SH-SY5Y (cell line): ENCODE results near the gene PRSS21.

ENCODE experiments used
- GATA2 ChIP-seq: IDR thresholded peaks from 2 replicates; pipeline ENCODE4 v1.6.1; 2011; ENCODE audit warnings: mild to moderate bottlenecking, low read depth, low read length
- GATA3 ChIP-seq: IDR thresholded peaks from 2 replicates; pipeline ENCODE4 v1.6.1; 2011; ENCODE audit warnings: low read depth, mild to moderate bottlenecking, low read length, moderate library complexity

The PRSS21 gene

DNA sequence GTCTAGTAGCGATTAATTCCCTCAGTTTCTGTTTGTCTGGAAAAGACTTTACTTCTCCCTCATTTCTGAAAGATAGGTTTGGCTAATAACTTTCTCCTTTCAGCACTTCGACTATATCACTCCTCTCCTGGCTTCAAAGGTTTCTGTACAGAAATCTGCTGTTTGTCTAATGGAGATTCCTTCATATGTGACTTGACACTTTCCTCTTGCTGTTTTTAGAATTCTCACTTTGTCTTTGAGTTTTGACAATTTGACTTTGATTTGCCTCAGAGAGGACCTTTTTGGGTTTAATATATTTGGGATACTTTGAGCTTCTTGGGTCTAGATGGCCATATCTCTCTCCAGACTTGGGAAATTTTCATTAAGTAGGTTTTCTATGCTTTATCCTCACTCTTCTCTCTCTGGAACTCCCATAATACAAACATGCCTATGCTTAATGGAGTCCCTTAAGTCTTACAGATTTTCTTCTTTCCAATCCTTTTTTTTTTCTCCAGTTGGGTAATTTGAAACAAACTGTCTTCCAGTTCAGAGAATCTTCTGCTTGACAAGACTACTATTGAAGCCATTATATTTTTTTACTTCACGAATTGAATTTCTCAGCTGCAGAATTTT is 7.8 kb upstream of the PRSS21 start:
- no peak for TF ChIP-seq GATA3
- TF ChIP-seq GATA2, result no peak

GRCh38 chr16:2810651-2811050 is 6.4 kb upstream of the PRSS21 start:
- TF ChIP-seq GATA3 (no peak), GATA2 (no peak)

DNA sequence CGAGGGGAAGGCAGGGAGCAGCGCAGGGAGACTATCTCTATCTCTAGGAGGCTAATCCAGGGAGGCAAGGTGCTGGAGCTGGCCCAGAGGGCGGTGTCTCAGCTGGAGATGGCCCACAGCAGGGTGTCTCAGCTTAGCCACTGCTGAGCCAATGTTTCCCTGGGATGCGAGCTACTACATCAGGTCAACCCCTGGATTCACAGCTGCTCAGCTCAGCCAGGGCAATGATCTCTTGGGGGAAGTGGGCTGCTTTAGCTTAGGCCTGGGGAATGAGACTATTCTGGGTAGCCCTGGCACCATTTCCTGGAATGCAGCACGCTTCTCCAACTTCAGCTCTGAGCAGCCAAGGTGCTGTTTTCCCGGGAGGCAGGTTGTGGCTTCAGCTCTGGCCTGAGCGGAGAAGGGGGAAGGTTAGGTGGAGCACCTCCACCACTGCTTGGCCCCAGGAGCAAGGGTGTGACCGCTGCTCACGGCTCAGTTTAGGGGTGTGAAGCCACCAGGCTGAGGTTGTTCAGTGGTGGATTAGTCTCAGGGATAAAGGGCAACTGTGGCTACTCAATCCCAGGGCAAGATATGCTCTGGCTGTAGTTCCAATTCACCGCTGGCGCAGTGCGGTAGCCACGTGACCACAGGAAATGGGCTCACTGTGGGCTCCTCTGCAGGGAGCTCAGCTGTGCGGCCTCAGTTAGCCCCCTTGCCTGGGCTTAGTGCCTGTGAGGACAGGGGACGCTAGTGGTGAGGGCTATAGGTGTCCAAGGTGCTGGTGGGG is 5.2 kb upstream of the PRSS21 start:
- TF ChIP-seq GATA2 (no peak), GATA3 (no peak)

GRCh38 chr16:2813771-2814221 is 3.2 kb upstream of the PRSS21 start:
- TF ChIP-seq GATA3 (no peak), GATA2 (no peak)

- TF ChIP-seq GATA2, result no peak
- no peak for TF ChIP-seq GATA3
Measured at GRCh38 chr16:2814551-2815298, 2.3 kb upstream of the PRSS21 start.

DNA sequence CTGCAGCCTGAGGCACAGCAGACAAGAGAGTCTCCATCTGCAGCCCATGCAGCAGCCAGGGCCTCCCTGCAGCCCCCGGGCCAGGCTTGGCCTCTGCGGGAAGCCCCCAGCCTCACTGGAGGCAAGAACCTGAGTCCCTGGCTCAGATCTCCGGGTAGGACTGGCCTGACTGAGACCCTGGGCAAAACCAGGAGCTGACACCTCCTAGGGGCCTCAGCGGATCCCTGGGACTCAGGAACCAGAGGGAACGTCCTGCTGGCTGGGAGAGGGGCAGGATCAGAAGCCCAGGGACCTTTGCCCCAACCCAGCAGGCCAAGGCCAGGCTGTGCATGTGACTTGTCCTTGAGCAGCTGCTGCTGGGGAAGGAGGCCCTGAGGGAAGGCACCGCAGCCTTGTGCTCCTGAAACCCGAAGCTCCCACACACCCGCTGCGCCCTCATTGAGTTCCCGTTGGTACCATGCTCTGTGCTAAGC is 1.7 kb upstream of the PRSS21 start:
- TF ChIP-seq GATA3, result no peak
- no peak for TF ChIP-seq GATA2

DNA sequence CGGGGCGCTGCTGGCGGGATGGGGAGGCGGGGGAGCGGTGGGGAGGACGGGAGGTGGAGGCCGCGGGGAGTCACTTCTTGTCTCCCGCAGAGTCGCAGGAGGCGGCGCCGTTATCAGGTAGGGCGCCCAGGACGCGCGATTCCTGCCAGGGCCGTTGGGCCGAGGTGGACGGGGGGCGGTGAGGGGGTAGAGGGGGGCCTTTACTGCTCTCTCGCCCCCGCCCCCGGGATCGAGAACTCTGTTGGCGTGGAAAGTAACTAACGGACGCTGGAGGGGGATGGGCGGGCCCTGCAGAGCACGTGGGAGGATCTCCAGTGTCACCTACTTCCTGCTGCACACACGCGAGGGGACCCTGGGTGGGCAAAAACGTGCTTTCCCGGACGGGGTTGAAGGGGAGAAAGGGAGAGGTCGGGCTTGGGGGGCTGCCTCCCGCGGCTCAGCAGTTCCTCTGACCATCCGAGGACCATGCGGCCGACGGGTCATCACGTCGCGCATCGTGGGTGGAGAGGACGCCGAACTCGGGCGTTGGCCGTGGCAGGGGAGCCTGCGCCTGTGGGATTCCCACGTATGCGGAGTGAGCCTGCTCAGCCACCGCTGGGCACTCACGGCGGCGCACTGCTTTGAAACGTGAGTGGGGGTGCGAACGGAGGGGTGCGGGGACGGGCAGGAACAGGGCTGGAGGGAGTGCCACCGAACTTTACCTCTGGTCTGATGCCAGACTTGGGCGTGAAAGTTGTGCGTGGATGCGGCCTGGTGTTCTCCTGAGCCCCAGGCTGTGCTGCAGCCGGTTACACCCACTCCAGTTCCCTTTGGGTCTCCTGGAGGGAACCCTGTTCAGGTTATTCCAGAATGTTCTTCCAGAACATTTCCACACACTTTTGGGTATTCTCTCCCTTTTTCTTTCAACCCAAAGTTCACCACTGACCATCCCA is 569 bp downstream of the PRSS21 start:
- no peak for TF ChIP-seq GATA2
- no peak for TF ChIP-seq GATA3

DNA sequence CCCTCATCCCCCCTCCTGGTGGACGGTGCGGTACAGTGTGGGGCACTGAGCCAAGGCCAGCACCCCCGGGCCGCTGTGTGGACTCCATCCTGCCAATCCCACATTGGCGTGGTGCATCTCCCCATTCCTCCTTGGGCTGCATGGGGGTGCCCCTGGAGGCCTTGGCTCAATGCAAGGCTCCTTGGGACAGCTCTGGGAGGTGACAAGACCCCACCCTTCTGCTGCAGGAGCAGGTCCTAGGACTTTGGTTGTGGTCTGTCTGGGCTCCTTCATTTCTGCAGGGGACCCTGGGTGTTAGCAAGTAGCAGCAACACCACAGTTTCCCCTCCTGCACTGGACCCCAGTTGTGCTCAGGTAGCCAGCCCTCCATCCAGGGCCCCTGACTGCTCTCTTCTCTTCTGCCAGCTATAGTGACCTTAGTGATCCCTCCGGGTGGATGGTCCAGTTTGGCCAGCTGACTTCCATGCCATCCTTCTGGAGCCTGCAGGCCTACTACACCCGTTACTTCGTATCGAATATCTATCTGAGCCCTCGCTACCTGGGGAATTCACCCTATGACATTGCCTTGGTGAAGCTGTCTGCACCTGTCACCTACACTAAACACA is 1.3 kb downstream of the PRSS21 start:
- TF ChIP-seq GATA3, result no peak
- no peak for TF ChIP-seq GATA2

GRCh38 chr16:2819179-2819938 is 2.3 kb downstream of the PRSS21 start:
- TF ChIP-seq GATA2, result no peak
- no peak for TF ChIP-seq GATA3

GRCh38 chr16:2819939-2820835 is 3.1 kb downstream of the PRSS21 start:
- TF ChIP-seq GATA2 (no peak), GATA3 (no peak)

DNA sequence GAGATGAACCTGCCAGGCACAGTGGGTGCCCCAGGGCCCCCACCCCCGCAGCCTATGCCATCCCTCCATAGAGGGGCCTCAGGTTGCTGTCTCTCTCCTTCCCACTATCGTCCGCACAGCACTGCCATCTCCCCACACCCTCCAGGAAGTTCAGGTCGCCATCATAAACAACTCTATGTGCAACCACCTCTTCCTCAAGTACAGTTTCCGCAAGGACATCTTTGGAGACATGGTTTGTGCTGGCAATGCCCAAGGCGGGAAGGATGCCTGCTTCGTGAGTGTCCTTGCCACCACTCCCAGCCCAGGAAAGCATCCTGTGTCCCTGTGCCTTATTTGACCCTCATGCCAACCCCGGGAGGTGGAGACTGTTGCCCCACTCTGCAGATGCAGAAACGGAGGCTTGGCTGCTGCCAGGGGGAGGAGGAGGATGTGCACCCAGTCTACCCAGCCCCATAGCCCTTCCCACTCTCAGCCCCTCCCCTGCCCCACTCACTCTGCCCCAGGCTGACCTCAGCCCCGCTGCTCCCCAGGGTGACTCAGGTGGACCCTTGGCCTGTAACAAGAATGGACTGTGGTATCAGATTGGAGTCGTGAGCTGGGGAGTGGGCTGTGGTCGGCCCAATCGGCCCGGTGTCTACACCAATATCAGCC is 3.9 kb downstream of the PRSS21 start:
- TF ChIP-seq GATA3 (no peak), GATA2 (no peak)
